SK-N-SH (cell line): ENCODE measurements around the gene ABCG1.

Source experiments
- TAF1 ChIP-seq: IDR thresholded peaks from 2 replicates; pipeline ENCODE4 v1.6.1; 2012; ENCODE audit warnings: low read depth, mild to moderate bottlenecking, low read length, moderate library complexity, borderline replicate concordance
- TF ChIP-seq, protein P1 (sequence below): fragments of 200-600 bp; sonication (generic); IDR thresholded peaks from 2 replicates; pipeline ENCODE4 v1.6.1; 2017; ENCODE audit warnings: antibody characterized with exemption, mild to moderate bottlenecking, moderate library complexity

- TF ChIP-seq, protein P1, sequence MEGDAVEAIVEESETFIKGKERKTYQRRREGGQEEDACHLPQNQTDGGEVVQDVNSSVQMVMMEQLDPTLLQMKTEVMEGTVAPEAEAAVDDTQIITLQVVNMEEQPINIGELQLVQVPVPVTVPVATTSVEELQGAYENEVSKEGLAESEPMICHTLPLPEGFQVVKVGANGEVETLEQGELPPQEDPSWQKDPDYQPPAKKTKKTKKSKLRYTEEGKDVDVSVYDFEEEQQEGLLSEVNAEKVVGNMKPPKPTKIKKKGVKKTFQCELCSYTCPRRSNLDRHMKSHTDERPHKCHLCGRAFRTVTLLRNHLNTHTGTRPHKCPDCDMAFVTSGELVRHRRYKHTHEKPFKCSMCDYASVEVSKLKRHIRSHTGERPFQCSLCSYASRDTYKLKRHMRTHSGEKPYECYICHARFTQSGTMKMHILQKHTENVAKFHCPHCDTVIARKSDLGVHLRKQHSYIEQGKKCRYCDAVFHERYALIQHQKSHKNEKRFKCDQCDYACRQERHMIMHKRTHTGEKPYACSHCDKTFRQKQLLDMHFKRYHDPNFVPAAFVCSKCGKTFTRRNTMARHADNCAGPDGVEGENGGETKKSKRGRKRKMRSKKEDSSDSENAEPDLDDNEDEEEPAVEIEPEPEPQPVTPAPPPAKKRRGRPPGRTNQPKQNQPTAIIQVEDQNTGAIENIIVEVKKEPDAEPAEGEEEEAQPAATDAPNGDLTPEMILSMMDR, result no peak
- TF ChIP-seq TAF1, result no peak
These were observed 36.1 kb upstream of the ABCG1 start for GRCh38 chr21:42182713-42183371.
